Psoas muscle (tissue), 8 donors: Measurements from ENCODE around the gene RAD1. TPM values are rescaled to one million over a fixed set of nuclear protein-coding genes. Genes with fewer than 3 reads are reported as not detected.
A peak's percentile ranks its signal among the peaks of the same experiment; 100 is the strongest.
"Not testable (repeated sequence)": the region's sequence is repeated elsewhere in the genome, so short reads cannot be mapped to it uniquely, and the experiment has no call there.

ENCODE experiments used
- ATAC-seq, 4 donors: fragments of 200-7000 bp; cut with Tn5 transposase; one replicate each; pipeline ENCODE4 v1.9.1; 2020; ENCODE audit warnings: moderate library complexity in 3 of 4, mild to moderate bottlenecking in 2 of 4
- DNase-seq, 2 donors: peaks; one replicate each; pipeline ENCODE4 v3.0.0-alpha.2; 2020
- H3K27ac ChIP-seq: fragments of 200-600 bp; one replicate; pipeline ENCODE4 v1.8.0; 2022
- H3K27me3 ChIP-seq, 3 donors: fragments of 200-600 bp in 1 of 3; one replicate each; pipeline versions ENCODE4 v1.6.1 to v1.8.0; 2013 to 2022; ENCODE audit warnings: low read length in 2 of 3, mild to moderate bottlenecking in 2 of 3, moderate library complexity in 1 of 3; ENCODE audit not compliant: insufficient read depth in 3 of 3
- H3K36me3 ChIP-seq, 2 donors: fragments of 200-600 bp in 1 of 2; one replicate each; pipeline versions ENCODE4 v1.6.1 to v1.8.0; 2013 to 2022; ENCODE audit warnings: low read depth in 1 of 2, mild to moderate bottlenecking in 1 of 2, moderate library complexity in 1 of 2; ENCODE audit not compliant: insufficient read depth in 1 of 2
- H3K4me1 ChIP-seq: fragments of 200-600 bp; one replicate; pipeline ENCODE4 v1.8.0; 2022
- H3K4me3 ChIP-seq: fragments of 200-600 bp; one replicate; pipeline ENCODE4 v1.8.0; 2022; ENCODE audit warnings: mild to moderate bottlenecking
- H3K9me3 ChIP-seq: fragments of 200-600 bp; one replicate; pipeline ENCODE4 v1.8.0; 2022
- CTCF ChIP-seq: fragments of 200-600 bp; IDR thresholded peaks from one replicate; pipeline ENCODE4 v1.8.0; 2022; ENCODE audit warnings: antibody characterized with exemption
- WGBS, 3 donors: extraction: QIAGEN DNeasy Blood & Tissue Kit; methylation state at CpG; one replicate each; pipeline versions ENCODE4 v1.1.6 to v1.1.7; 2013; 5-methylcytosine and 5-hydroxymethylcytosine counted together
- intact Hi-C, 2 donors: fragments of 100-400 bp; cut with DNase I; formaldehyde crosslinking; loops; one replicate each; pipeline versions ENCODE4 v1.11.0 to v1.14.2; 2022
- polyA plus RNA-seq, 3 donors: library from polyadenylated mRNA; stranded (reverse); fragments of 200-250 nt; gene quantifications; one replicate each; pipeline ENCODE4 v1.2.3, GENCODE V29; 2013
- total RNA-seq, 4 donors: library from RNA; stranded (reverse); fragmentation: NEBNext Ultra II Directional in 2 of 4; extraction: Animal tissue kit (Norgen Biotek cat#: 25700) in 2 of 4; gene quantifications; one replicate each; pipeline versions ENCODE4 v1.2.1 to v1.2.4, GENCODE V29; 2021 to 2023
- donor health status: healthy with polysubstance abuse.
- donor health status: DM: no; HTN: no; CAD: no; lungs with moderate emphysema.
- donor health status: Bipolar disorder and iron deficiency.
- donor health status: healthy.
- donor health status: DM: yes; HTN: yes; CAD: no.
- donor health status: DM: no; HTN: no; CAD: no.
- donor health status: DM: no; HTN: no; CAD: no.
- donor health status: DM: yes; HTN: yes; CAD: no.

RAD1 gene
- total and polyA plus RNA-seq, 7 donors, result 15.8 to 43.1 (median 18.2) TPM

DNA sequence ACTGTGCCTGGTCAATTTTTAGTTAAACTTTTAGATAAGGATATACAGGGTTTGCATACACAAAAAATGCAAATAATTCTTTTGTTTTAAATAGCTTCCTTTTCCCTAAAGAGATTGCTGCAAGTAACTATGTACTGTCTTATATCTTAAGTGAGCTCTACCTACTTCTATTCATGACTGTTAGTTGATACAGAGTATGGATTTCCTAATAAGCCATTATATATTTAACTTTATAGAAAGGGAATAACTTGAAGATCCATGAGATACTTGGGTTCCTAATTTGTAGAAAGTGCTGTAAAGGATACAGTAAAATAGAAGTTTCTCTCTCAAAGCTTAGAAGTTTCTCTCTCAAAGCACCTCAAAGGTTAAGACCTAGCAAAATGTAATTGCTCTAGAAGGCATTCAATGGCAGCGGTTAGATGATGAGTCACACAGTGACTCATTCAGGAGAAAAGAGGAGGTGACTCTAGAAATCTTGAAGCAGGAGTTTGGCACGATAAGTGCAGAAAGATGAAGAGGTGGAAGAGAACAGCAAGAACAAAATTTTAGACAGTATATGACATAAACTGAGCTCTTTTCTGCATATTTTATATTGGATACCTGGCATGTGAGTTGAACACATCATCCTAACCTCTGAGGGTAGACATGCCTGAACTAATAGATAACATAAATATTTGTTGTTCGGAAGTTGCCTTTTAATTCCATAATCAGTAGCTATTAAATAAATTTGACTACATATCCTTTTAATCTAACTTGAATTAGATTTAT, 8.6 kb upstream of the RAD1 start:
- peak; percentile 79 to 89 (median 89) for ATAC-seq
- peak overlapping the region; percentile 75 for H3K27ac ChIP-seq
- H3K36me3 ChIP-seq, result peaks cover 3 to 87% of the 10 kb centered on the region in 2 donors

GRCh38 chr5:34923256-34923655, 8.0 kb upstream of the RAD1 start:
- DNase-seq, H3K27me3 ChIP-seq, ATAC-seq, H3K9me3 ChIP-seq, intact Hi-C loops, H3K4me1 ChIP-seq, H3K4me3 ChIP-seq: not testable (repeated sequence)
- 87 to 90% (median 88%) methylated on average over 9 of the region's 9 CpGs for WGBS, 3 donors
- Histone ChIP-seq H3K36me3 (peaks cover 3 to 93% of the 10 kb centered on the region in 2 donors), H3K27ac (peak overlapping the region; percentile 75)

More for the DNA sequence above, 8.6 kb upstream of the RAD1 start:
- intact Hi-C loops, result no loop called here
- no peak for TF ChIP-seq CTCF
- Histone ChIP-seq H3K4me3 (no peak overlapping the region), H3K27me3 (no peaks in the 10 kb centered on the region), H3K4me1 (peaks cover 5% of the 10 kb centered on the region), H3K9me3 (no peaks in the 10 kb centered on the region)
- WGBS, 3 donors, result 49 to 54% (median 54%) methylated on average over 3 of the region's 3 CpGs
- no peak for DNase-seq

DNA sequence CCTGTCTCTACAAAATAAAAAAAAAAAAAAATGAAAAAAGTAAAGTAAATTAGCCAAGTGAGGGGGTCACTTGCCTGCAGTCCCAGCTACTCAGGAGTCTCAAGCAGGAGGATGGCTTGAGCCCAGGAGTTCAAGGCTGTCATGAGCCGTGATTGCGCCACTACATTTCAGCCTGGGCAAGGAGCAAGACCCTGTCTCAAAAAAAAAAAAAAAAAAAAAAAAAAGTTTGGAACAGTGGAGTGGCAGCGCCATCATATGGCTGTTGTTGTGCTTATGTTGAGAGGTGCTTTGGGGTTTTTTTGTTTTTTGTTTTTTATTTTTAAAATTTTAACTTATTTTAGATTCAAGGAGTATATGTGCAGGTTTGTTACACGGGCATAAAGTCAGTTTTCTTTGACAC, 3.8 kb upstream of the RAD1 start:
- H3K9me3 ChIP-seq, result no peaks in the 10 kb centered on the region
- no peaks in the 10 kb centered on the region for H3K27me3 ChIP-seq
- DNase-seq, result no peak
- no peak for TF ChIP-seq CTCF
- intact Hi-C loops, result no loop called here
- H3K27ac ChIP-seq, result no peak overlapping the region
- H3K4me1 ChIP-seq, result peaks cover 24% of the 10 kb centered on the region
- H3K4me3 ChIP-seq, result no peak overlapping the region
- WGBS, 3 donors, result 85 to 90% (median 89%) methylated on average over 4 of the region's 4 CpGs
- ATAC-seq, result no peak
- H3K36me3 ChIP-seq, result peaks cover 0 to 61% of the 10 kb centered on the region in 2 donors

- peaks cover 0 to 52% of the 10 kb centered on the region in 2 donors for H3K36me3 ChIP-seq
- H3K4me1 ChIP-seq, result peaks cover 24% of the 10 kb centered on the region
- DNase-seq (no peak), ATAC-seq (no peak)
- no peak for TF ChIP-seq CTCF
- no peak overlapping the region for H3K4me3 ChIP-seq
- intact Hi-C loops, result no loop called here
- 77 to 84% (median 77%) methylated on average over 4 of the region's 4 CpGs for WGBS, 3 donors
- no peaks in the 10 kb centered on the region for H3K27me3 ChIP-seq
- no peak overlapping the region for H3K27ac ChIP-seq
- H3K9me3 ChIP-seq, result no peaks in the 10 kb centered on the region
Observed at GRCh38 chr5:34918025-34918424, 2.7 kb upstream of the RAD1 start.

DNA sequence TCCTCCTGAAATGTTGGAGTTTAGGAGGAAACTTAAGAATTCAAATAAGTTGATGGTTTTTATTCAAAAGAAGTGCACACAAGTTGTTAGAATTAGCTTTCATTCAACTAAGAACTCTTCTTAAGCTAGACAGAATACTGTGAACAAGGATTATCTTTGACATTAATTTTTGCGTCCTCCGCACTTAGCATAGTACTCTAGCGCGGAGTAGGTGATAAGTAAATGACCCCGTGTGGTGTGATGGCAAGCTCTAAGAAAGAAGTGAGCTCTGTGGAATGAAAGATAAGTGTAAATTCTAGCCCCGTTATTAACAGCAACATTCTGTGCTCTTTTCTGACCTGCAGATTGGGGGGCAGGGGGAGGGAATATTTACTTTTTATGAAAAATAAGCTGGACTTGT, 1.2 kb upstream of the RAD1 start:
- ATAC-seq (no peak), DNase-seq (no peak)
- Histone ChIP-seq H3K27ac (peak overlapping the region; percentile 90), H3K27me3 (no peaks in the 10 kb centered on the region), H3K4me1 (peaks cover 24% of the 10 kb centered on the region), H3K36me3 (peaks cover 0 to 48% of the 10 kb centered on the region in 2 donors), H3K4me3 (peak overlapping the region; percentile 90), H3K9me3 (no peaks in the 10 kb centered on the region)
- intact Hi-C loops, result no loop called here
- 21 to 29% (median 25%) methylated on average over 6 of the region's 6 CpGs for WGBS, 3 donors
- TF ChIP-seq CTCF, result no peak
